HEK293T (cell line): ENCODE results near the gene UMODL1.

Experiments
- BHLHE40 ChIP-seq: fragments of 450-650 bp; IDR thresholded peaks from 2 replicates; pipeline ENCODE4 v1.6.1; 2016; ENCODE audit warnings: mild to moderate bottlenecking, moderate library complexity, borderline replicate concordance
- SP1 ChIP-seq: fragments of 450-650 bp; IDR thresholded peaks from 2 replicates; pipeline ENCODE4 v1.6.1; 2017

DNA sequence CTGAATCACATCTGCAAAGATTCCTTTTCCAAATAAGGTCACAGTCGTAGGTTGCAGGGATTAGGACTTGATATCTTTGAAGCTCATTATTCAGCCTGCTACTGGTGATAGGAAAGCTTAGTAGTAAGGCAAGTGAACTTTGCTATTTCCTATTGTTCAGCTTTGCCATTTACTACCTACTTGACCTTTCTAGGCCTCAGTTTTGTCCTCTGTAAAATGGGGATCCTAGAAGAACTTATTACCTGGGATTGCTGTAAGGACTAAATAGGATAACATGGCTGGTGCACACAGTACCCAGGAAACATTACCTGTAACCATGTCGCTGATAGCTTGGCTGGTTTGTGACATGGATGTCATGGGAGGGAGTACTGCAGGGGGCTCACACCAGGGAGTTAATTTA lies 24.5 kb downstream of the UMODL1 start:
- no peak for TF ChIP-seq SP1
- TF ChIP-seq BHLHE40, result no peak
